GM19099 (cell line): ENCODE measurements around the gene GNG8.

ENCODE experiments used
- POLR2A ChIP-seq: IDR thresholded peaks from 3 replicates; pipeline ENCODE4 v1.6.1; 2011; ENCODE audit warnings: low read depth; ENCODE audit not compliant: insufficient read length; ENCODE audit errors: extremely low read depth

The GNG8 gene

GRCh38 chr19:46630586-46631205 lies 5.3 kb downstream of the GNG8 start:
- no peak for TF ChIP-seq POLR2A

GRCh38 chr19:46629546-46630025 lies 6.4 kb downstream of the GNG8 start:
- no peak for TF ChIP-seq POLR2A

- no peak for TF ChIP-seq POLR2A
Observed at GRCh38 chr19:46626446-46626845, 9.6 kb downstream of the GNG8 start.

- no peak for TF ChIP-seq POLR2A
Observed at GRCh38 chr19:46625731-46626130, 10.3 kb downstream of the GNG8 start.

- TF ChIP-seq POLR2A = peak; percentile 30
Observed at GRCh38 chr19:46624958-46625661, 10.9 kb downstream of the GNG8 start, which contains the start of gene PTGIR. TSS of gene PTGIR (minus strand) at chr19:46625089. CDS start at chr19:46624225, 864 bp downstream.

GRCh38 chr19:46623915-46624502 lies 12.0 kb downstream of the GNG8 start:
- TF ChIP-seq POLR2A = no peak

GRCh38 chr19:46622118-46622446 lies 13.9 kb downstream of the GNG8 start:
- no peak for TF ChIP-seq POLR2A

- TF ChIP-seq POLR2A = no peak
Observed at GRCh38 chr19:46621191-46622117, 14.5 kb downstream of the GNG8 start.

- TF ChIP-seq POLR2A = no peak
Observed at GRCh38 chr19:46620716-46621115, 15.3 kb downstream of the GNG8 start.

GRCh38 chr19:46620267-46620666 lies 15.7 kb downstream of the GNG8 start:
- no peak for TF ChIP-seq POLR2A

GRCh38 chr19:46618670-46619231 lies 17.3 kb downstream of the GNG8 start:
- TF ChIP-seq POLR2A = no peak

GRCh38 chr19:46617601-46618000 lies 18.4 kb downstream of the GNG8 start:
- TF ChIP-seq POLR2A = no peak

- no peak for TF ChIP-seq POLR2A
Observed at GRCh38 chr19:46616631-46617322, 19.2 kb downstream of the GNG8 start.

GRCh38 chr19:46615966-46616365 lies 20.0 kb downstream of the GNG8 start:
- no peak for TF ChIP-seq POLR2A

- no peak for TF ChIP-seq POLR2A
Observed at GRCh38 chr19:46614114-46614722, 21.8 kb downstream of the GNG8 start.
